GM18519 (cell line): ENCODE results near the gene TRIM8.

Experiments used
- ATAC-seq: cut with Tn5 transposase; IDR thresholded peaks from one replicate; pipeline ENCODE4 v1.9.1; 2021; ENCODE audit warnings: mild to moderate bottlenecking, moderate library complexity; ENCODE audit not compliant: unreplicated experiment, low FRiP score

The TRIM8 gene

DNA sequence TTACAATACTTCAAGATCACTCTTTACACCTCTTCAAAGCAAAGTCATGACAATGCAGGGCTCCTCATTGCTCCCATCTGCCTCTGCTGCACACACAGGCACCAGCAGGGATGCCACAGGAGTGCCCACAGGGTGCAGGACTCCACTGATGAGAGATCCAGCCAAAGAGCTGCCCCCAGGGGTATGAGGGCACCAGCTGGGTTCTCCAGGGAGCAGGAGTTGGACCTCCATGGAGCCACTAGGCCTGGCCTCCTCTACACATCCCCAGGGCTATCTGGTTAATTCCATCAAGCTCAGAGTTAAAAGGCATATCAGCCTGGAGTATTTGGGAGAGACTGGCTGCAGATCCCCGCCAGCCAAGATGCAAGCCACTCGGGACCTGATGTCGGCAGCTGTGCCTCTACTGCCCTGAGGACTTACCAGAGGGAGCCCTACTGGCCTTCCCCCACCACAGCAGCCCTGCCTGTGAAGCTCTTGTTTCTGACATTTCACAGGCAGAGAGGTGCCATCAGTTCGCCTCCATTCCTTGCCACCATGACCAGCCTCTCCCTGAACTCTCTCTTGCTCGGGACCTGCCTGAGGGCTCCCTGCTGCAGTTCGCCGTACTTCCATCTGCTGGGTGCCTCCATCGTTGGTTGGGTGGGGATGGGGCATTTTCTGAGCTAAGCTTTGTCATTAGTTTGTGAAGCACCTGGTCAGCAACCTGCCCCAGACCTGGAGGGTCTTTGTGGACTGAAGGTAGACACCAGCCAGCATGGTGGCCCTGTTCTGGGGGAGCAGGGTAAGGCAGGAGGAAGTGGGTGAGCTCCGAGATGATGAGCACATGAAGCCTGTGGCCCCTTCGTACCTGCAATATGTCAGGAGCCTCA, 12.5 kb upstream of the TRIM8 start:
- no peak for ATAC-seq

DNA sequence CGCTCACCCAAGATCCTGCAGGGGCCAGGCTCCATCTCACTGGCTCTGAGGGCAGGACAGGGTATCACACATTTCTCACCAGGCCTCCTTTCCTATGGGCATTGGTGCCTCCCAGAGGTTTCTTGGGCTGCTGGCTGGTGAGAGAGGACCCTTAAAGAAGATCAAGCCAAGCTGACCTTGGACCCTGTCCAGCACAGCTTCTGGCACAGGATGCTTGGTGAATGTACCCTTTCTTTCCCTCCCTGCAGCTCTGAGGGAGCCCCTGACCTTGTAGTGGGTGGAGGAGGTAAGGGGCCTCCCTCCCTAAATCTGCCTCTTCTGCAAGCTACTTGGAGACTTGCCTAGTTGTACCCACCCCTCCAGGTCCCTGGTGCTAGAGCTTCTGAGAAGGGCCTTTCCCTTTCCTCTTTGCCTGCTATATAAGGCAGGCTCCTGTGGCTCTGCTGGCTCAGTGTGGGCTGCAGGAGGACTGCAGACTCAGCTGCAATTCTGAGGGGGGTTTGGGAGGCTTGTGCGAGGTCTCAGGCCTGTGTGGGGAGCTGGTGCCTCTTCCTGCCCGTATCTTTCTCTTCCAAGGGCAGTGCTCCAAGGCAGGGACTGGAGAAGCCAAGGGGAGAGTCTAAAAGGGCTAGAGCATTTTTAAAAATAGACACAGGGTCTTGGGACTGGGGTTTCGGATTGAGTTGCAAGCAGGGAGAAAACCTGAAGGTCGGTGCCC, 11.7 kb upstream of the TRIM8 start:
- ATAC-seq, result no peak

DNA sequence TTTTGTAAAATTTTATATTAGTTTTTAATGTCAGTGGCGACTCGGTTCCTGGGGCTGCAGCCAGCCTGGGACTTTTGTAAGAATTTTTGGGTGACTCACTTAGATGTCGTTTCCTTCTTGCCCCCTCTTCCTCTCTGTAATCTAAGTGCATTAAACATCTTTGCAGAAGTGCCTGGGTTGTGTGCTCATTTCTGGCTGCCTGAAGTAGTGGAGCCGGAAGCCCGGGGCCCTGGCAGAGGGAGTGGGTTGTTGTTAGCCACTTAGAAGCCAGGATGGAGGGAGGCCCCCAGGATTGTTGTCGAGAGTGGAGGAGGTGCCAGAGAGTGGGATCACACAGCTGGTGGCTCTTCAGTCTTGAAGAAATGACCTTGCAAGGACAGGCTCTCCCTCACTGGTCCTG, 11.0 kb upstream of the TRIM8 start:
- no peak for ATAC-seq

DNA sequence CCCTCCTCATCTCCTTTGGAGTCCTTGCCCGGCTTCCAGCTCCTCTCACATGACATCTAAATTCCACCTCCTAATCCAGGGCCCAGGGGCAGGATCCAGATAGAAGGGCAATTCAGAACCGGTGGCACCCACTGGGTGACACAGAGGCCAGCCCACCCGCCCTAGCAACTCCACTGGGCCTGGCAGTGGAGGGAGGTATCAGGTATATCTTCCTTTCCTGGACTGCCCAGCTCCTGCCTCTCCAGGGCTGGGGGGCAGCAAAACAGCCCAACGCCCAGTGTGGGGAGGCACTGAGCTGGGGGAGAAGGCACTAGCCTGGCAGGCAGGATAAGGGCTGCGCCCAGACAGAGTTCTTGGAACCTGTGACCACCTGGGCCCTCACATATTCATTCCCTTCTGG, 10.4 kb upstream of the TRIM8 start:
- ATAC-seq, result no peak

DNA sequence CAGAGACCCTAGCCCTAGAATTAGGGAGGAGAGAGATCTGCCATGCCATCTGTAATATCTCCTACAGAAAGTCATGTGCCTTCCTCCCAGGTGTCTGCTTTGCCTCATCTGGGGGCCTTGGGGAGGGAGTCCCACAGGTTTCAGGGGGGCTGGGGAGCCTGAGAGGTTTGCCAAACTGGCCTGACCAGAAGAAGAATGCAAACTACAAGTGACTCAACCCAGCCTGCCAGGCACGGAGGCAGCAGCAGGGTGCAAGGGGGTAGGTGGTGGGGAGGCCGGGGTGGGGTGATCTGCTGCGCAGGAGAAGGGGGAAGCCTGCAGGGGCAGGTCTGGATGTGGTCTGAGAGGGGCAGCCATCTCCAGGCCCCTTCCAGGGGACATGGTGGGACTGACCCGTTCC, 9.6 kb upstream of the TRIM8 start:
- ATAC-seq, result no peak

DNA sequence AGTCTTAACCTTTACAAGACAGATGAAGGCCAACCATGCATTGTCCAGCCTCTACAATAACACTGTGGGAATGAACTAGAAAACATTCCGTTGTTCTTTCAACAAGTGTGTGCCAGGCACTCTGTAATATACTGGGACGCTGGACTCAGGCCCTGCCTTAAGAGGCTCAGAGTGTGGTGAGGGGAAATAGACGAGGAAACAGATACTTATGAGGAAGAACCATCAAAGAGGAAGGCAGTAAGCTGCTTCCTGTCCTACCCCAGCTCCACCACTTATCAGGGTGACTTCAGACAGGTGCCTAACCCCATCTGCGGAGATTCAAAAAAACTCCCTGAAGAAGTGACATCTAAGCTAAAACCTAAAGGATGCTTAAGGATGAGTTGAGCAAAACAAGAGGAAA, 8.9 kb upstream of the TRIM8 start:
- ATAC-seq, result no peak

DNA sequence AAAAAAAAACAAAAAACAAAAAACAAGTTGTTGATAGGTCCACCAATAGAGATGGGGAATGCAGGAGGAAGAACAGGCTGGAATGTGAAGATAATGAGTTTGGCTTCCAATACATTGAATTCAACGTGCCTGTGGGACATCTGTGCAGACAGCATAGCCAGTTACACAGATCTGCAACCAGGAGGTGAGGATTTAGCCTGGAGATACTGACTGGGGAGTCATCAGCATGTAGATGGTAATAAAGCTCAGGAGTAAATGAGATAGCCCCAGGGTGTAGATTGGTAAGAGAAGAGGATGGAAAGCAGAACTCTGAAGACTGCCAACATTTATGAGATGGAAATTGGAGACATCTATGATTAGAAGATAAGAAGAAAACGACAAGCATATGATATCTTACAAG, 4.7 kb upstream of the TRIM8 start:
- no peak for ATAC-seq

DNA sequence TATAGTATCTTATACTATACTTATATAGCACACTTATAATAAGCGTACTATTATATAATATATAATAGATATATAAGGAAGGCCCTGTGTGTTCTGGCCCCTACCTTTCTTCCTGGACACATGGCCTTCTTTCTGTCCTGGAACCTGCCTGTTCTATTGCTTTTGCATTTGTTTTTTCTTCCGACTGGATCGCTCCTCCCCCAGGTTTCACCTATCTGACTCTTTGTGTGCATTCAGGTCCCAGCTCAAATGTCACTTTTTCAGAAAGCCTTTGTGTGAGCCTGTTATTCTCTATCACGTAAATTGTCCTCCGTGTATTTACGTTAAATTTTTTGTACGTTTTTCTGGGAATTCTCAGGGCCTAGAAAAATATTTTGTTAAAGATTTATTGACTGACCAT, 2.9 kb upstream of the TRIM8 start:
- no peak for ATAC-seq

DNA sequence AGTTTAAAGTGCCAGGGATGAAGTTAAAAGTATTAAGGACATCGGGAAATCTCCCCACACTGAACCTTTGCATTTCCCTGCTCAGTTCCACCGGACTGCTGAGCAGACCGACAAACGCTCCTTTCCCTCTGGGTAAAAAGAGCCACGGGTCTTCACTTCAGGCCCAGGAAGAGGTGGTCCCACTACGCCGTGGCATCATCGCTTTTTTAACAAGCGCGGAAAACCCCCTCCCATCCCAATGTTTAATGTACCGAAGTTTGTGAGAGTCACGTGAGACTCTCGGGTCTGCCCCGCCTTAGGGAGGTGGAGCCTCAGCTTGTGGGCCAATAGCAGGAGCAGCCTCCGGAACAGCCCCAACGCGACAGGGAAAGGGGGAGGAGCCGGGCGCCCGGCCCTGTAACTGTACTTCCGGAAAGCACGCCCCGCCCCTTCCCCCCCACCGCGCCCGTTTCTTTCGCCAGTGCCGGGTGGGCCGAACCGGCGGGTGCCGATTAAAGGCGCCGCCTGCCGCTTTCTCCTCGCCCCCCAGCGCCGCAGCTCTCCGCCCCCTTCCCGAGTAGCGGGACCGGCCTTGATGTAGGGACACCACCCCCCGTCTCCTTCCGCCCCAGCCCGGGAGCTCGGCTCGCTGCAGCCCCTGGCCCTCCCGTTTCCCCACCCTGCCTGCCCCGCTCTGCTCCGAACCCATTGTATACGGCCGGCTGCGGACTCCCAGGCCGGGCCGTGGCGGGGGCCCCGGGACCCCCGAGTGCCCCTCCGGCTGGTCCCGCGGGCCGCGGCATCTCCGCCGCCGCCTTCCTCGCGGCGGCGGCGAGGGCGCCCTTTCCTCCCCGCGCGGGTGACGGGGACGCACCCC, 2.2 kb upstream of the TRIM8 start:
- ATAC-seq, result peak; percentile 41

DNA sequence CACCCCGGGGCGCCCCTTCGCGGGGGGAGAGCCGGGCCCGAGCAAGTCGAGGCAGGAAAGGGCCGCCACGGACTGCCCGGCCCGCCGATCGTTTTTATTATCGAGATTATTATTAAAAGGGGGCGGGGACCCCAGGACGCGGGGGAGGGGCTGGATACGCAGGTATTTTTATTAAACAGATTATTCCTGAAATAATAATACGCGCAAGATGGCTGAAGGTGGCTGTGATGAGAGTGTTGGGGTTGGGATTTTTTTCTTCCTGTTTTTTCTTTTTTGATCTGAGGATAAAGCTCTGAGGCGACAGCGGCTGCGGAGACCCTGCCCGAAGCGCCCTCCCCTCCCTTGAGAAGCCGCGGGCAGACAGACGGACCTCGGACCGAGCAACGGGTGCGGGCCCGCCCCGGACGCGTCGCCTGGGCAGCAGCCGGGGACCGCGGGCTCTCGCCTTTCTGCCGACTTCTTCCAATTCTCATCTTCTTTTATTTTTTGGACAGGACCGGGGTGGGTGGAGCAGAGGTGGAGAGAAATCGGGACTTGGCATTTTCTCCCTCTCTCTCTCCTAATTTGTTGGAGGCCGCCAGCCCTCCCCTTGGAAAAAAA, 1.4 kb upstream of the TRIM8 start:
- no peak for ATAC-seq

DNA sequence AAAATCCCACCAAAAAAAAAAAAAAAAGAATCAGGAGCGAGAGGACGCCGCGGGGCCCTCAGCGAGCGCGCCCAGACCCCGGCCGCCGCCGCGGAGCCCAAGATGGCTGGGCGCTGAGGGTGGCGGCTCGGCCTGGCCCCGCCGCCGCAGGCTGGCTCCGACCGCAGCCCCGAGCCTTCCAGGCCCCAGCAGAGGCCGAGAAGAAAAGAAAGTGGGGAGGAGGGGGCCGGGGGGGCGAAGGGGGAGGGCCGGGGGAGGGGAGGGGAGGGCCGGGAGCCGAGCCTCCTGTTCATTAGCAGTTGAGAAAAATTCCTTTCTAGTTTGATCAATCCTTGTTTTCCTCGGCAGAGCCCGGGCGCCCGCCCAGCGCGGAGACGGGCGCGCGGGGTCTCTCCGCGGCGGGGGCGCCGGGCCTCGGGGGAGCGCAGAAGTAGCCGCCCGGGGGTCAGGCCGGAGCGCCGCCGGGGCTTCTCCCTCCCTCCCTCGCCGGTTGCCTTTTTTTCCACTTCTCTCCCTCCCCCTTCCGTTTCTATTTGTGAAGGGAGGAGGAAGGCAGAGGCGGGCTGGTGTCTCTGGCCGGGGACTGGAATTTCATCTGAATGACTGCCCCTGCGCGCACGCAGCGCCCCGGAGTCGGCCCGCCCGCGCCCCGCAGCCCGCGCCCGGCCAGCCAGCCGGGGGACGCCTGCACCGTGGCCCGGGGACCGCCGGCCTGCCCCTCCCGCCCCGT, 778 bp upstream of the TRIM8 start:
- no peak for ATAC-seq

DNA sequence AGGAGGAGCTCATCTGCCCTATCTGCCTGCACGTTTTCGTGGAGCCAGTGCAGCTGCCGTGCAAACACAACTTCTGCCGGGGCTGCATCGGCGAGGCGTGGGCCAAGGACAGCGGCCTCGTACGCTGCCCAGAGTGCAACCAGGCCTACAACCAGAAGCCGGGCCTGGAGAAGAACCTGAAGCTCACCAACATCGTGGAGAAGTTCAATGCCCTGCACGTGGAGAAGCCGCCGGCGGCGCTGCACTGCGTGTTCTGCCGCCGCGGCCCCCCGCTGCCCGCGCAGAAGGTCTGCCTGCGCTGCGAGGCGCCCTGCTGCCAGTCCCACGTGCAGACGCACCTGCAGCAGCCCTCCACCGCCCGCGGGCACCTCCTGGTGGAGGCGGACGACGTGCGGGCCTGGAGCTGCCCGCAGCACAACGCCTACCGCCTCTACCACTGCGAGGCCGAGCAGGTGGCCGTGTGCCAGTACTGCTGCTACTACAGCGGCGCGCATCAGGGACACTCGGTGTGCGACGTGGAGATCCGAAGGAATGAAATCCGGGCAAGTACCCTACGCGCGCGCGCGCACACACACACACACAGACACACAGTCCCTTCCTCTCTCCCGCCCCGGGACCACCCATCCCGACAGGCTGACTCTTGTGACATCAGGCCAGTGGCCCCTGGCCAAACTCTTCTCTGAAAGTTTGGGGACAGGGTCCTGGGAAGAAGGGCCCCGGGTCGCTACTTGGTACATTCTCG, 538 bp downstream of the TRIM8 start:
- no peak for ATAC-seq

DNA sequence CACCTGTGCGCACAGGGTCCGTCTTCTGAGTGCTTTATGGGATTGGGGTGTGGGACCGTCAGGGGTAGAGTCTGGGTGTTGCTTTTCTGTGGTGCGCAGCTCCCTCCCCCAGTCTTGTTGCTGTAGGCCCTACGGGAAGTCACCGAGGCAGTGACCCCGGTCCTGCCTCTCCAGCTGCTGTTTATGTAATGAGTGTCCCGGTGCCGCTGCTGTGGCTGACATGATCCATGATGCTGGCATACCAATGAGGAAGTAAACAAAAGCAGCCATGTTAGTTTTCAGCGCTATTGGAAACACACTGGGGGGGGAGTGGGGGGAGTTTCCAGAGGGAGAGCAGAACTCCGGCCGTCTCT, 1.1 kb downstream of the TRIM8 start:
- no peak for ATAC-seq

DNA sequence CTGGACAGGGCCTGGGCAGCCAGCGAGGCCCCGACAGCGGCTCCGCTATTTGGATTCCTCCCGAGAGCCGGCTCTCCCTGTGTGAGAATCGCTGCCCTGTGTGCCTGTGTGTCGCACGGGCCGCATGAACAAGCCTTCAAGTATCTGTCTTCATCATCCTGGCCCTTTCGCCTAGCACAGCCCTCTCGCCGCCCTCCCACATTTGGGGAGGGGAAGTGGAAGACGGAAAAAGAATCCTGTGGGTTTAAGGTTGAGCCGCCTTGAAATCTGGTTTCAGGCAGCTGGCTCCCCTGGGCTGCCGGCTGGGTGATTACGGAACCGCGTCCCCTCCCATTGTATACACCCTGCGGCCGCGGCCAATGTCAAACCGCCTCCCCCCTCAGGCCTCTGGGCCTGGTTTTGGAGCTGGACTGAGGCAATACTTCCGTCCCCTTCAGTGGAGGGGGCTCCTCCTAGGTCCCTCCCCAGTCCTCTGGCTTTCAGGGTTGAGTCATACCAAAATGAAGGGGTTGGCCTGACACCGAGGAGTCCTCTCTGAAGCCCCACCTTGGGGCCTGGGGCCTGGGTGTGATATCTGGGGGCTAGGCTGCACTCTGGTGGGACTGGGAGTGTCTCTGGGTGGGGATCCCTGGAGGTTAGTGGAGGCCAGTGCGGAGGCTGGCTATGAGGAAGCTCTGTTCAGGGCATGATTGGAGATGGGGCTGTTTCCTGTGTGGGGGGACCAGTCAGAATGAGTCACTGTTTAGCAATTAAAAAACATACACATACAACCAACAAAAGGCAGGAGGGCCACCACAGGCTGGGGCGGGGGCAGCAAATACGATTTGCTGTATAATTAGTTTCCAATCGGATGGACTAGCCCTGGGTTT, 1.7 kb downstream of the TRIM8 start:
- no peak for ATAC-seq

DNA sequence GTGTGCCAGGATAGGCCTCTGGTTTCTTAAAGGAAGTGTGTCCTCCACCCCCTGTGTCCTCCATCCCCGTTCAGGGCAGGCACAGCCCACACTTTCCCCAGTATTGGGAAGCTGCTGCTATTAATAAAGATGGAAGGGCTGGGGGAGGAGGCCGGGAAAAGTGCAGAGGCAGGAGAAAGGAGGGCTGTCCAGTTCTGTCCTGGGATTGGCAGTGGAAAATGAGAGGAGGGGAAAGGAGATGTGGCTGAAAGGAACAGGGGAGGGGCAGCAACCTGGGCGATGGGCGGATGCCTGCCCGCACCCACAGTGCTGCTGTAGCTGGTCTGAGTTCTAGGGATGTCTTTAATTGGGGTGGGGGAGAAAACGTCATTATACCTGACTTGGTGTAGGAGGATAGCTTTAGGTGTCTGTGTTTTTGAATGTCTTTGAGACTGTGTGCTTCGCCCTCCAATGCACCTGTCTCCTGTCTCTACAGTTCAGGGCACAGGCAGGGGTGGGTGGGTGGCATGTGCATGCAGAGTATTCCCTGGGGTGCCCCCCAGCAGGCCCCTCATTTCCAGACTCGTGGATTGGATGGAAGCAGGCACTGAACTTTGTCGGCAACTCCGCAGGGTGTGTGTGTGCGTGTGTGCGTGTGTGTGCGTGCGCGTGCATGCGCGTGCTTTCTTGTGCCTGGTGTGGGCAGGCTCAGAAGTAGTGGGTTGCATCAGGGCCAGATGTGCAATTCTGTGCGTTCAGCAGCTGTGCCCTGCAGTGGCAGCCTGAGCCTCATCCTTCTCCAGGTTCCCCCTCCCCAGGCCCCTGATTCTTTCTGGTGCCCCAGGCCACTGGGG, 2.5 kb downstream of the TRIM8 start:
- no peak for ATAC-seq

DNA sequence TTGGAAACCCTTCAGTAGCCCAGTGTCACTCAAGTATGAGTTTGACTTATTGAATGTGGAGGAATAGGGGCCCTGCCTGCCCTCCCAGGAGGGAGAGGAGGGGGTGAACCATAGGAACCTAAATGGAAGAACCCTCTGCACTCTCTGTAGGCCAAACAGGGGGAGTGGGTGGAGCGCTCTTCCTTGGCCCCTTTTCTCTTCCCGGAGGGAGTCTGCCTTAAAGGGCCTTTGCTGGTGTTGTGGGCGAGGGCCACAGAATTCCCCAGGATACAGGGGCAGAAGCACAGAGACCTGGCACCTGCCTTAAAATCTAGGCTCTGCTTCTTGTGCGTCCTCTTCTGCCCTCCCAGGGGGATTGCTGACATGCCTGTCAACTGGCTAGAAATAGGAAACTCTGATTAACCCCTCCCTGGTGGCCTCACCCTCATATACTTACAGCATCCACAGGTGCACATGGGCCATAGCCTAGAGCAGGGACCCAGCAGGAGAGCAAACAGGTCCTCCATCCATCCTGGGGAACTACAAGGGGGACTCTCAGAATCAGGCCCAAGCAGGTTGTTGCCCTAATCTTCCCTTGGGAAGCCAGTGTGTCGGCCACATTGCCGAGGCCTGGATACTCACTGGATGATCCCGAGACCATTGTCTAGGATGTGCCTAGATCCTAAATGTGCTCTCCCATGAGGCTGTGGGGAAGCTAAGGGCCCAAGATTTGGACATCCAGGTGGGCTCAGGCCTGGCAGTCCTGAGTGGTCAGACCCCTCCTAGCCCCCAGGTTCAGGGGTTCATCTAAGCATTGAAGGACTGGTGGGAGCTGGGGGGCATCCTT, 3.4 kb downstream of the TRIM8 start:
- ATAC-seq, result no peak
